H1 (cell line): Measurements from ENCODE around the gene AHNAK2. TPM values are rescaled to one million over a fixed set of nuclear protein-coding genes. Genes with fewer than 3 reads are reported as not detected.

Experiments used
- SUZ12 ChIP-seq: fragments of 200-600 bp; sonication (generic); IDR thresholded peaks from 2 replicates; pipeline ENCODE4 v1.6.1; 2012; ENCODE audit warnings: mild to moderate bottlenecking, inconsistent platforms, low read length, moderate library complexity, mixed read lengths
- polyA plus RNA-seq, 7 experiments: library from polyadenylated mRNA; depleted of rRNA in 3 of 7; stranded (reverse) in 5 of 7; unstranded in 2 of 7; fragments of >200 nt in 5 of 7; fragments of 200-250 nt in 2 of 7; gene quantifications; 1 replicate in 5 of 7; 2 replicates in 1 of 7; 4 replicates in 1 of 7; pipeline versions ENCODE4 v1.2.1 to v1.2.3, GENCODE V29; 2011 to 2013; ENCODE audit warnings: missing spikeins in 2 of 7, mixed read lengths in 2 of 7
- total RNA-seq: library from RNA; stranded (reverse); fragmentation: NEBNext Ultra II Directional; extraction: Animal tissue kit (Norgen Biotek cat#: 25700); gene quantifications from 2 replicates; pipeline ENCODE4 v1.2.1, GENCODE V29; 2021
- TF ChIP-seq, protein P1 (sequence below): fragments of 300-600 bp; sonication (generic); IDR thresholded peaks from 2 replicates; pipeline ENCODE4 v1.7.1; 2012; ENCODE audit warnings: low read length, moderate library complexity, mild to moderate bottlenecking, inconsistent platforms; ENCODE audit not compliant: insufficient replicate concordance

Gene AHNAK2
- total and polyA plus RNA-seq, 2 of the 8 experiments (the other 6 are each of a cell fraction or from before 2014, with no cell fraction given), result 0.95 to 2.0 TPM

DNA sequence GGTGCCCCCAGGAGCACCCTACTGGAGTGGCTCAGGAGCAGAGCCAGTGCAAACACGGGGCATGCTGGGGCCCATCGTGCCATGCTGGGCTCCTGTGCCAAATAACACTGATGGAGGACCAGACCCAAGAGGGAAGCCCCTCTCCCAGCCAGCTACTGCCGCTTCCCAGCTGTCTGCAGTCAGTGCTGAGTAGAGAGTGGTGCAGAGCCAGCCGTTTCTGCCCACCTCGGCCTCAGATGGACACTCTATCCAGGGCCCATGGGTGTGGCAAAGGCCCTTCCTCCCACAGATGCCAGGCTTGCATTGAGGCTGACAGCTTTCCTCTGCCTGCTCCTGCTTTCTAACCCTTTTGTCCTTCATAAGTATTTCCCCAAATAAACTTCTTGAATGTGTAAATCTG is 20.6 kb upstream of the AHNAK2 start (continued):
- TF ChIP-seq, protein P1, sequence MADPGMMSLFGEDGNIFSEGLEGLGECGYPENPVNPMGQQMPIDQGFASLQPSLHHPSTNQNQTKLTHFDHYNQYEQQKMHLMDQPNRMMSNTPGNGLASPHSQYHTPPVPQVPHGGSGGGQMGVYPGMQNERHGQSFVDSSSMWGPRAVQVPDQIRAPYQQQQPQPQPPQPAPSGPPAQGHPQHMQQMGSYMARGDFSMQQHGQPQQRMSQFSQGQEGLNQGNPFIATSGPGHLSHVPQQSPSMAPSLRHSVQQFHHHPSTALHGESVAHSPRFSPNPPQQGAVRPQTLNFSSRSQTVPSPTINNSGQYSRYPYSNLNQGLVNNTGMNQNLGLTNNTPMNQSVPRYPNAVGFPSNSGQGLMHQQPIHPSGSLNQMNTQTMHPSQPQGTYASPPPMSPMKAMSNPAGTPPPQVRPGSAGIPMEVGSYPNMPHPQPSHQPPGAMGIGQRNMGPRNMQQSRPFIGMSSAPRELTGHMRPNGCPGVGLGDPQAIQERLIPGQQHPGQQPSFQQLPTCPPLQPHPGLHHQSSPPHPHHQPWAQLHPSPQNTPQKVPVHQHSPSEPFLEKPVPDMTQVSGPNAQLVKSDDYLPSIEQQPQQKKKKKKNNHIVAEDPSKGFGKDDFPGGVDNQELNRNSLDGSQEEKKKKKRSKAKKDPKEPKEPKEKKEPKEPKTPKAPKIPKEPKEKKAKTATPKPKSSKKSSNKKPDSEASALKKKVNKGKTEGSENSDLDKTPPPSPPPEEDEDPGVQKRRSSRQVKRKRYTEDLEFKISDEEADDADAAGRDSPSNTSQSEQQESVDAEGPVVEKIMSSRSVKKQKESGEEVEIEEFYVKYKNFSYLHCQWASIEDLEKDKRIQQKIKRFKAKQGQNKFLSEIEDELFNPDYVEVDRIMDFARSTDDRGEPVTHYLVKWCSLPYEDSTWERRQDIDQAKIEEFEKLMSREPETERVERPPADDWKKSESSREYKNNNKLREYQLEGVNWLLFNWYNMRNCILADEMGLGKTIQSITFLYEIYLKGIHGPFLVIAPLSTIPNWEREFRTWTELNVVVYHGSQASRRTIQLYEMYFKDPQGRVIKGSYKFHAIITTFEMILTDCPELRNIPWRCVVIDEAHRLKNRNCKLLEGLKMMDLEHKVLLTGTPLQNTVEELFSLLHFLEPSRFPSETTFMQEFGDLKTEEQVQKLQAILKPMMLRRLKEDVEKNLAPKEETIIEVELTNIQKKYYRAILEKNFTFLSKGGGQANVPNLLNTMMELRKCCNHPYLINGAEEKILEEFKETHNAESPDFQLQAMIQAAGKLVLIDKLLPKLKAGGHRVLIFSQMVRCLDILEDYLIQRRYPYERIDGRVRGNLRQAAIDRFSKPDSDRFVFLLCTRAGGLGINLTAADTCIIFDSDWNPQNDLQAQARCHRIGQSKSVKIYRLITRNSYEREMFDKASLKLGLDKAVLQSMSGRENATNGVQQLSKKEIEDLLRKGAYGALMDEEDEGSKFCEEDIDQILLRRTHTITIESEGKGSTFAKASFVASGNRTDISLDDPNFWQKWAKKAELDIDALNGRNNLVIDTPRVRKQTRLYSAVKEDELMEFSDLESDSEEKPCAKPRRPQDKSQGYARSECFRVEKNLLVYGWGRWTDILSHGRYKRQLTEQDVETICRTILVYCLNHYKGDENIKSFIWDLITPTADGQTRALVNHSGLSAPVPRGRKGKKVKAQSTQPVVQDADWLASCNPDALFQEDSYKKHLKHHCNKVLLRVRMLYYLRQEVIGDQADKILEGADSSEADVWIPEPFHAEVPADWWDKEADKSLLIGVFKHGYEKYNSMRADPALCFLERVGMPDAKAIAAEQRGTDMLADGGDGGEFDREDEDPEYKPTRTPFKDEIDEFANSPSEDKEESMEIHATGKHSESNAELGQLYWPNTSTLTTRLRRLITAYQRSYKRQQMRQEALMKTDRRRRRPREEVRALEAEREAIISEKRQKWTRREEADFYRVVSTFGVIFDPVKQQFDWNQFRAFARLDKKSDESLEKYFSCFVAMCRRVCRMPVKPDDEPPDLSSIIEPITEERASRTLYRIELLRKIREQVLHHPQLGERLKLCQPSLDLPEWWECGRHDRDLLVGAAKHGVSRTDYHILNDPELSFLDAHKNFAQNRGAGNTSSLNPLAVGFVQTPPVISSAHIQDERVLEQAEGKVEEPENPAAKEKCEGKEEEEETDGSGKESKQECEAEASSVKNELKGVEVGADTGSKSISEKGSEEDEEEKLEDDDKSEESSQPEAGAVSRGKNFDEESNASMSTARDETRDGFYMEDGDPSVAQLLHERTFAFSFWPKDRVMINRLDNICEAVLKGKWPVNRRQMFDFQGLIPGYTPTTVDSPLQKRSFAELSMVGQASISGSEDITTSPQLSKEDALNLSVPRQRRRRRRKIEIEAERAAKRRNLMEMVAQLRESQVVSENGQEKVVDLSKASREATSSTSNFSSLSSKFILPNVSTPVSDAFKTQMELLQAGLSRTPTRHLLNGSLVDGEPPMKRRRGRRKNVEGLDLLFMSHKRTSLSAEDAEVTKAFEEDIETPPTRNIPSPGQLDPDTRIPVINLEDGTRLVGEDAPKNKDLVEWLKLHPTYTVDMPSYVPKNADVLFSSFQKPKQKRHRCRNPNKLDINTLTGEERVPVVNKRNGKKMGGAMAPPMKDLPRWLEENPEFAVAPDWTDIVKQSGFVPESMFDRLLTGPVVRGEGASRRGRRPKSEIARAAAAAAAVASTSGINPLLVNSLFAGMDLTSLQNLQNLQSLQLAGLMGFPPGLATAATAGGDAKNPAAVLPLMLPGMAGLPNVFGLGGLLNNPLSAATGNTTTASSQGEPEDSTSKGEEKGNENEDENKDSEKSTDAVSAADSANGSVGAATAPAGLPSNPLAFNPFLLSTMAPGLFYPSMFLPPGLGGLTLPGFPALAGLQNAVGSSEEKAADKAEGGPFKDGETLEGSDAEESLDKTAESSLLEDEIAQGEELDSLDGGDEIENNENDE, result no peak
- TF ChIP-seq SUZ12, result no peak
